Measurements from ENCODE around the gene TFRC. TPM values are rescaled to one million over a fixed set of nuclear protein-coding genes. Genes with fewer than 3 reads are reported as not detected.

The TFRC gene
- total RNA-seq, 1 experiment from 2014 or later = 336 TPM

Other genes with a start within 250 kb of the TFRC start
- 18.2 and 24.4 TPM in 2 replicates for gene TNK2, start 173.5 kb downstream of the TFRC start, total RNA-seq (2021)
- not detected in 2 replicates for gene ZDHHC19, start 129.3 kb upstream of the TFRC start, total RNA-seq (2021)
- not detected in 2 replicates for gene SLC51A, start 134.4 kb upstream of the TFRC start, total RNA-seq (2021)
- 62.3 and 63.2 TPM in 2 replicates for gene PCYT1A, start 205.6 kb upstream of the TFRC start, total RNA-seq (2021)
- gene DYNLT2B, start 236.2 kb upstream of the TFRC start, total RNA-seq (2021) = 23.3 and 24.6 TPM in 2 replicates

All from A673 (cell line).